Activated CD8-positive, alpha-beta memory T cell treated with anti-CD3 and anti-CD28 coated beads, Interleukin-2, amount 50 U/mL, for 1 hour (primary cell): ENCODE data around the gene BTBD17.

Experiments
- DNase-seq: peaks from one replicate; pipeline ENCODE4 v3.0.0-alpha.2; 2020; ENCODE audit errors: extremely low read depth

Gene BTBD17

DNA sequence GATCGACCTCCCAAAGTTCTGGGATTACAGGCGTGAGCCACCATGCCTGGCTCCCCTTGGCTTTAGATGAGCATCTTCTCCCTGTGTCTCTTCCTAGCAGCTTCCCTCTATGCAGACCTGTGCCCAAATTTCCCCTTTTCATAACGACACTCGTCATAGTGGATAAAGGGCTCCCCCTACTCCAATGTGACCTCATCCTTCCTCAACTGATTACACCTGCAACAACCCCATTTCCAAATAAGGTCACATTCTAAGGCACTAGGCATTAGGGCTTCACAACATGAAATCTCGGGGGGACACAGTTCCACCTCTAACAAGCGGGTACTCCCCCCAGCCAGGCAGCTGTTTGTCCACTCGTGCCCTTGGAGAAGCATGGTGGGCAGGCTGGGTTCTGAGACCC is 25.4 kb downstream of the BTBD17 start:
- no peak for DNase-seq

DNA sequence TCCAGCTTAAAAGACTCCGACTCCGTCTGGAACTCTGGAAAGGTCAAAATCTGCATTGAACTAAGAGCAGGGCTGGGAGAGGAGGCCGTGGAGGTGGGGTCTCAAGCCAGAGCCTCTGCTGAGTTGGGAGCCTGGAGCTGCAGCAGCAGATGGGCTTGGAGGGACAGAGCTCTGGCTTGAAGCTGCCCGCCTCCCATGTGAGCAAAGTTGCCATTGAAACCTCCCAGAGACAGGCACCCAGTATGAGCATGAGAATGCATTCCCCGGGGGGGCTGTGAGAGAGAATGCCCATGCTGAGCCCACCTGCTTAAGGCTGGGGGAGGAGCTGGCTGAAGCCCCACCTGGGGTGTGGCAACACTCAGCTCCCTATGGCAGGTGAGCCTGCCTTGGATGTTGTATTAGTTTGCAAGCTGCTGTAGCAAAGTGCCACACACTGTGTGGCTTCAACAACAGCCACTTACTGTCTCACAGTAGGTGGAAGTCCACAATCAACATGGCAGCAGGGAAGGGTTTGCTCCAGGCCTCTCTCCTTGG is 26.1 kb downstream of the BTBD17 start:
- DNase-seq: no peak

DNA sequence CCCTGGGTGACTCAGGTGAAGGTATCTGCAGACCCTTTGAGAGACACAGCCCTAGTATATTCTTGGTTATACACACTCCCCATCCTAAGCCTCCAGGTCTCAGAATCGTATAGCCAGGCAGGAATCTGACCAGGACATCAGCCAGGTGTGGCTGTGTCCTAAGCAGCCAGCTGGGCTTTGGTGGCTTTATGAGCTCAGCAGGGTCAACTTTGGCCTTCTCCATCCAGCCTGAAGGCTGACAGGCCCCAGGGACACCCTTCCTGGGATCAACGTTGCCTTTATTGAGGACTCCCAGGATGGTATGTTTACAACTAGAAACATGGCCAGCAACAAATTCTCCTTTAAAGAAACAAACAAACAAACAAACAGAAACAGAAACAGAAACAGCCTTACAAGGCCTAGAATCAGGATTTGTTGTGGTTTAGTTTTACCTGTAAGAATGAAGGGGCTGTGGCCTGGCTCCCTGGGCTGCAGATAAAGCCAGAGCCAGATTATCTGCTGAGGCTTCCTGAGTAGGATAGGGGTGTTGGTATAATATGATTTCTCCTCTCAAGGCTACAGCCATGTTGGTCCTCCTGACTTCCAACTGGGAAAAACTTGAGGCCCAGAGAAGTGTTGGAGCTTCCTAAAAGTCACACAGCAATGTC is 27.2 kb downstream of the BTBD17 start:
- no peak for DNase-seq

DNA sequence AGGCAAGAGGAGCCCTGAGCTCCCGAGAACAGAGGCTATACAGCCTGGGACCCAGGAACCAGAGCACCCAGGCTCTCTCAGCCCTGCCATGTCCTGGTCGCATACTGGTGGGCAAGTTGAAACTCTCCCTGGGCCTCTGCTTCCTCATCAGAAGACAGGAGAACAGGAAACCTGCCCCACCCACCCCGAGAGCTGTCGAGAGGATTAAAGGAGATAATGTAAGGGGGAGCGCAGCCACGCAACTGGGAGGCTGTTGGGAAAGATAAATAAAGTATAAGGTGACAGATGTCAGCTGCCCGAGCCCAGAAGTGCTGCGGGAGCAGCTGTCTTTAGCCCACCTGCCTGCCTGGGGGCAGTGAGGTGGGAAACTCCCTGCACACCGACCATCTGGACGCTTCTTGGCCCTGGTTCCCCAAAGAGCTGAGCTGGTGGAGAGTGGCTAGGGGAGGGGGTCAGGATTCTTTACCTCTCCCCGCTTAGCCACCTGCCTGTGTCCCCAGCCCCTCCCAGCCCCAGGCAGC is 28.8 kb downstream of the BTBD17 start:
- DNase-seq: no peak

DNA sequence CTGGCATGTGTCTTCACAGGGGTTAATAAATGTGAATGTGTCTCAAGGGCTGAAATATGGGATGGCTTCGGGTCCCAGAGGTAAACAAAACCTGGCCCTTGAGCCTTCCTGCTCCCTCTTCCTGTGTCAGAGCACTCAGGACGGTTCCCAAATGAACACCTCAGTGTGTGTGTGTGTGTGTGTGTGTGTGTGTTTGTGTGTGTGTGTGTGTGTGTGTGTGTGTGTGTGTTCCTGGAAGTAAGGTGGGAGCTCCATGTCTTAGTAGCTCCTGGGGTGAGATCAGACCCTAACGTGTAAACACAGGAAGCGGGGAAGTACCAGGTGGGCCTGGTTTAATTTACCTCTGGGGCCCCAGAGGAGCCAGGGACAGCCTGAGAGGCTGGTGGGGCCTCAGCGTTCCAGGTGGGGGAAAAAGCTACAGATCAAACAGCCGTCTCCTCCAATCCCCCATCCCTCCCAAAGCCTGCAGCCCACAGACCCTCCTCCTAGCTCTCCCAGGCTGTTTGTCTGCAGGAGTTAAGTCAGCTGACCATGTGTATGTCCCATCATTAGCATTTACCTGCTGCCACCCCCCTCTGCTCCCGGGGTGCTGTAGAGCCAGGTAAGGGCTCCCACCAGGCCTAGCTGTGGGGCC is 29.5 kb downstream of the BTBD17 start:
- DNase-seq: no peak

DNA sequence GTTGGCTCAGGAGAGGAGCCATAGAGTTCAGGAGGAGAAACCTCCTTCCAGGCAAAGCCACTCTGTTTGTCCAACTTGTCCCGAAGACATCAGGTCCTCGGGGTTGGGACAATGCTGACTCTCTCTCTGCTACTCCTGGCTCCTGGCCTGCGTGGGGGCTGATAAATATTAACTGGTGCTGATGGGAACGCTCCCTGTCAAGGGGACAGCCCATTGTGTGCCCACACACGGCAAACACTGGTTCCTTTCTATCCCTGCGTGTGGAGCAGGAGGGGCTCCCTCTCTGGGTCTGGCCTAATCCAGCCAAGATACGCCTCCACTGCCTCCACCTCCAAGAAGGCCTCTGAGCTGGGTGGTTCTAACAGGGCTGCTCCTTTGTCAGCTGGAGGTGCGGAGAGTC is 31.2 kb downstream of the BTBD17 start:
- DNase-seq: no peak

DNA sequence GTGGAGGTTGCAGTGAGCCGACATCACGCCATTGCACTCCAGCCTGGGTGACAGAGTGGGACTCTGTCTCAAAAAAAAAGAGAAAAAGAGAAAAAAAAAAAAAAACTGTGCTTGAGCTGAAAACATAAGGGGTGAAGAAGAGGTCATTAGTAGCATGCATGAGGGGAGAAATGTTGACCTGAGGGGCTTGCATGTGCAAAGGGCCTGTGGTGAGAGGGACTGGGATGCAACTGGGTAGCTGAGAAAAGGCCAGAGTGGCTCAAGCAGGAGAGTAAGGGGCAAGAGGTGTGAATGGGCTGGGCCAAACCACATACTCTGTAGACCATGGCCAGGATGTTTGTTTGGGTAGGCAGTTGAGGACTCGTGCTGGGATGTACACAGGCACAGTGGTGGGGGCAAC is 32.3 kb downstream of the BTBD17 start:
- DNase-seq: no peak

DNA sequence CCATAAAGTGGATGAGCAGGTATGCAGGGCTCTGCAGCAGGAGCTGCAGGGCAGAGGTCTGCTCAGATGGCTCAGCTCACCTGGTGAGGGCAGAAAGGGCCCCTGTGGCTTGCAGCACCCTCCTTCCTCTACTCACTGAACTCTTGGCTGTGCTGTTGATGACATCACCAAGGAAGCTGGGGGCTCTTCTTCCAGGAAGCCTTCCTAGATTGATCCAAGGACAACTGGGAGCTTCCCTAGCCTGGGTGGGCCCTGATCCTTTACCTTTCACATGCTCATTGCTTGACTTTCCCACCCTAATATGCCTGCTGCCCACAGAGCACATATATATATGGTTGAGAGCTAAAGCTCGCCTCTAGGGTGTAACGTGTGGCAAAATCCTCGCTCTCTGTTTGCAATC is 33.2 kb downstream of the BTBD17 start:
- no peak for DNase-seq

DNA sequence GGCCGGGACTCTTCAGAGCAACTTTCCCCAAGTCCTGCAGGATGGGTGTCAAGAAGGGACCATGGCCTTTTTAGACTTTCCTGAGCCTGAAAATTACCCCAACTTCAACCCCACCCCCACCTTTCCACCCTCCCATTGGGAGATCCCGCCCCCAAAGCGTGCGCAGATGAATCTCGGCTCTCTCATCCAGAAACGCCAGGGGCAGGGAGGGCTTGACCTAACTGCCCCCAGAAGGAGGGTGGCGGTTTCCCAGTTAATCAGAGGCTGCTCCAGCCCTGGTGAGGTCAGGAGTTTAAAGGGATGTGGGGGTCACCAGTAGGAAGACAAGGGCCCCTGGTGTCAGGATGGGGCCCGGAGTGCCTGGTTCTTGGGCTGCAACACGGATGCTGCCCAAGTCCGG is 35.2 kb downstream of the BTBD17 start:
- no peak for DNase-seq

DNA sequence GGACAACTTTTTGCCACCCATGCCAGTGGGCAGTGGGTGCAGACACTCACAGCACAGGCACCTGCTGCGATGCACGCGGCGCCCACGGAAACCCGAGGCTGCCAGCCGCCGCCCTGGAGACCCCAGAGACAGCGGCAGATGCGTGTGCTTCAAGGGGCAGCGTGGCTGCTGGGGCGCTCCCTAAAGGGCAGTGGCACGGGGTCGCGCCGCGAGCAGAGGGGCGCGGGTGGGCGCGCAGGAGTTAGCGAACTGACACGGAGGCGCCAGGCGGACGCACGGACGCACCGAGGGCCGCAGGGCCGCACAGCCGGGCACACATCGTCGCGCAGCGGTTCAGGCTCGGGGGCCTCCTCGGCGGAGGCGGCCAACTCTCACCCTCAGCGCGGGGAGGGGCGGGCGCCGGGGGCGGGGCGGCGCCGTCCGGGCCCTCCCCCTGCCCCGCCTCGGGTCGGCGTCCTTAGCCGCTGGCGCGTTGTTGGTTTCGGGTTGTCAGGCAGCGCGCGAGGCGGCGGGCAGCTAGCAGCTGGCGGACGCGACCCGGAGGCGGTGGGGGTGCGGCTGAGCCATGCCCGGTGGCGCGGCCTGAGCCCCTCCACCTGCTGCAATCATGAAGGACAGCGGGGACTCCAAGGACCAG is 35.8 kb downstream of the BTBD17 start, which contains the start of gene KIF19:
TSS of gene KIF19 (plus strand) at position 484 of the 637 bp plus-strand sequence. CDS start at position 608, 124 bp downstream.
- no peak for DNase-seq

DNA sequence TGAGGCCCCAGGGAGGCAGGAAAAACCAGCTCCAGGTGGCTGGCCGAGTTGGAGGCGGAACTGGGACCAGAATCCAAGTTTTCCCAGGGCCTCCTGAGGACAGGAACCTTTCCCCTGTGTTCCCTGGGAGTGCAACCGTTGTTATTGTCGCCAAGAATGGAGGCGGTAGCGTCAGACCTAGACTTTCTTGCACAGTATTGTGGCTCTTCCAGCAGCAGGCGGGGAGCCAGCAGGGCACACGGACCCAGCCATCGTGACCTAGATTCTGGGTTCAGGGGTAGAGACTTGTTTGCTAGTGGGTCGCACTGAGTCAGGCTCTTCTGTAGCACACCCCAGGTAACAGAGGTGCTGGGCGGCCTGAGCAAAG is 36.3 kb downstream of the BTBD17 start:
- DNase-seq: no peak

DNA sequence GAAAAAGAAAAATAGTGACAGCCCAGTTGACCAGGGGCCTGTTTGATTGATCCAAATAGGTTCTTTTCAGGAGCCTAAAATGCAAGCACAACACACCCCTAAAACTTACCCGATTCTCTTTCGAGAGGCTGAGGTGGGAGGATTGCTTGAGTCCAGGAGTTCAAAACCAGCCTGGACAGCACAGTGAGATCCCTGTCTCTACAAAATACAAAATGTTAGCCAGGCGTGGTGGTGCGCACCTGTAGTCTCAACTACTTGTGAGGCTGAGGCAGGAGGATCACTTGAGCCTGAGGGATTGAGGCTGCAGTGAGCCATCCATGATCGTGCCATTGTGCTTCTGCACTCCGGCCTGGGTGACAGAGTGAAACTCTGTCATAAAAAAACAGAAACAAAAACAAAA is 37.1 kb downstream of the BTBD17 start:
- no peak for DNase-seq

DNA sequence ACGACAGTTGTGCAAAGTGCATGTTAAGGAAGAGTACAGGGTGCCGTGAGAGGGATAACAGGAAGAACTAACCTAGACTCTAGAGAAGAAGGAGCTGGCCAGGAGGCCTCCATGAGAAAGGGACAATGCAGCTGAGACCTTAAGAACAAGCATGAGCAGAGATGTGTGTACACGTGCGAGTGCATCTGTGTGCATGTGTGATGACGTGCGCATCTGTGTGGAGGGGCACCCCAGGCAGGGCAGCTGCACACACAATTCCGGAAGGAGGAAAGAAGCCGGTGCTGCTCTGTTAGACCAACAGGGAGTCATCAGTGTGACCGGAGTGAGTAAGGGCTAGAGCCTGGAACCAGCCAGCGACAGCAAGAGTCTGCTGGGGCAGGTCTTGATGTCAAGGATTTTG is 43.3 kb downstream of the BTBD17 start:
- DNase-seq: no peak

DNA sequence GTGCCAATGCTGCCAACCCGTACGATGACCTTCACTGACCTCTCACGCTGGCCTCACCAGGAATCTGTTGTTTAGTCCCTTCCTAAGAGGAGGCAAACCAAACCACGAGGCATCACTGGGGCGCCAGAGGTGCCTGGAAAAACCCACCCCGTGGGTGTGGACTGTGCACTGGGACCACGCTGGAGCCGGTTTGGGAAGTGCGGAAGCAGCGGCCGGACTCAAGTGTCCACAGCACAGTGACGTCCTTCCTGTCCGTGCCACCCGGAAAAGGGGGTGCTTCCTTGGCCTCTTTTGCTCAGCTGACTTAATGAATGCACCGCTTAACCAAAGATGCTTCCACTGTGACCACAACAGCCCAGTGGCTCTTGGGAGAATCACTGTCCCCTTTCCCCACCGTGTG is 44.6 kb downstream of the BTBD17 start:
- no peak for DNase-seq

DNA sequence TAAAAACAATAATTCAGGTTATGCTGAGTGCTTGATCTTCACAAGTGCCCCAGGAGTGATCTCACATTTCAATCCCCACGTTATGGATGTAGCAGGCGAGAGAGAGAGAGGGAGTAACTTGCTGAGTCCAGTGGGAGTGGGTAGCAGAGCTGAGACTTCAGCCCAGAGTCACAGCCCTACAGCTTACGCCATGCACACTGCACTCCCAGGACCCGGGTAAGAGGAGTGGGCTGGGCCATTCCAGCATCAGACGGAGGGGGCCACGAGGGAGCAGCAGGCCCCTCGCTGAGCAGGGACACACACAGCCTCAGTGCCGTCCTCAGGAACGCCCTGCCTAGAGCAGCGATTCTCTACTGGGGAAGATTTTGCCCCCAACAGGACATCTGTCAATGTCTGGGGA is 45.4 kb downstream of the BTBD17 start:
- DNase-seq: no peak

DNA sequence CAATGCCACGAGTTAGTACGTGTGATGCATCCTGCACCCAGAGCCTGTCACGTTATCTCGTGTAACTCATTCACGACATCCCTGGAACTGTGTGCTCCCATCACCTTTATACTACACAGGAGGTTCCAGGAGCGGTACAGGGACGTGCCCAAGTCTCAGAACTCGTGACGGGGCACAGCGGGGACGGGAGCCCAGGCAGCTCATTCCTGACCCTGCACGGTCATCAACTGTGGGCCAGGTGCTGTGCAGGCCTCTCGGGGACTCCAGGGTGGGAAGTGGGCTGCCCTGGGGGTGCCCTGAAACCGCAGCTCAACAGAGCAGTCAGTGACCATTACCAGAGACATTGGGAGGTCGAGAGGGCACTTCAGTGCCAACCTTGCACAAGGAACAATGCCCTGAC is 46.8 kb downstream of the BTBD17 start:
- DNase-seq: no peak

DNA sequence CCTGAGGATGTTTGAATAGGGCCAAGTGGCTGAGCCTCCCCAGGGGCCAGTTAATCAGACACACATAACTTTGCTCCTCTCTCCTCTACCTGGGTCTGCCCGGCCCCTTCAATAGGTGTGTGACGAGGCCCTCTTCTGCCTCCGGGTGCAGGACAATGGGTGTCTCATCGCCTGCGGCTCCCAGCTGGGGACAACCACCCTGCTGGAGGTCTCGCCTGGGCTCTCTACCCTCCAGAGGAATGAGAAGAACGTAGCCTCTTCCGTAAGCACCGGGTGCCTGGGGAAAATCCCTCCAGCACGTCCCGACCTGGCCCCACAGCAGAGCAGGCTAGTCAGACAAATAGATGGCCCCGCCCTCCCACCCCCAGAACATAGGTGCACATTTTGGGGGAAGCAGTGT is 51.8 kb downstream of the BTBD17 start:
- DNase-seq: no peak

DNA sequence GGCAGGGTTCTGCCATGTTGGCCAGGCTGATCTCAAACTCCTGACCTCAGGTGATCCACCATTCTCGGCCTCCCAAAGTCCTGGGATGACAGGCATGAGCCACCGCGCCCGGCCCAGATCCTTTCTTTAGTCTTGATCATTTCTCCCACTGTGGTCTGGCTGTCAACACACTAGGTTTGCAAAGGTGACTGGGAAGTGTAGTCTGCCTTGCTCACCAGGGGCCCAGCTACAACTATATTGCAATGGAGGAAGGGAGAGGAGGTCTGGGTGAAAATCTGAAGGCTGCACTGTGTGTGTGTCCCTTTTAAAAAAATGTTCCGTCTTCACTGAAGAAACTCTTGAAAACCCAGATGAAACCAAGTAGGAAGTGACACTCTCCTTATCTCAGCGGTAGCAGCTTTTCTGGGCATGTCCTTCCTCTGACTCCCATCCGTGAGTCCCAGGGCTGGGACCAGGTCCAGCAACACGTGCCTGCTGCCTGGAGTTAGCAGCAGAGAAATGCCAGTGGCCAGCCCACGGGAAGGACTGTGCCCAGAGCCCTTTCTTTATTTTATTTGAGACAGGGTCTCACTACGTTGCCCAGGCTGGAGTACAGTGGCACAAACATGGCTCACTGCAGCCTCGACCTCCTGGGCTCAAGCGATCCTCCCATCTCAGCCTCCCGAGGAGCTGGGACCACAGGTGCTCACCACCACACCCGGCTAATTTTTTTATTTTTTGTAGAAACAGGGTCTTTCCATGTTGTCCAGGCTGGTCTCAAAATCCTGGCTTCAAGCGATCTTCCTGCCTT is 53.5 kb downstream of the BTBD17 start:
- no peak for DNase-seq
